CD14-positive monocyte (primary cell): ENCODE results near the gene PSPN. TPM values are rescaled to one million over a fixed set of nuclear protein-coding genes. Genes with fewer than 3 reads are reported as not detected.
"Not testable (repeated sequence)": the region's sequence is repeated elsewhere in the genome, so short reads cannot be mapped to it uniquely, and the experiment has no call there.

Source experiments
- DNase-seq, 3 donors: peaks; one replicate each; pipeline ENCODE4 v3.0.0-alpha.2; 2011 to 2022
- H2AFZ ChIP-seq: 2 replicates; pipeline ENCODE4 v1.6.0; 2012; ENCODE audit warnings: mild to moderate bottlenecking, low read depth, low read length, inconsistent platforms; ENCODE audit not compliant: insufficient read depth, poor library complexity, severe bottlenecking
- H3K27ac ChIP-seq, 2 donors: 1 replicate in 1 of 2; 2 replicates in 1 of 2; pipeline ENCODE4 v1.5.1; 2012 to 2013; ENCODE audit warnings: low read length in 2 of 2, control low read depth in 1 of 2, inconsistent platforms in 1 of 2, low read depth in 1 of 2, mild to moderate bottlenecking in 1 of 2
- H3K27me3 ChIP-seq, 2 donors: one replicate each; pipeline versions ENCODE4 v1.6.0 to v1.6.1; 2011 to 2013; ENCODE audit warnings: low read length in 2 of 2; ENCODE audit not compliant: control insufficient read depth in 2 of 2, insufficient read depth in 2 of 2
- H3K36me3 ChIP-seq, 2 donors: replicated peaks in 1 of 2; 1 replicate in 1 of 2; 2 replicates in 1 of 2; pipeline versions ENCODE4 v1.5.1 to v1.6.1; 2012 to 2013; ENCODE audit warnings: low read length in 2 of 2, control low read depth in 1 of 2, inconsistent platforms in 1 of 2, mild to moderate bottlenecking in 1 of 2; ENCODE audit not compliant: insufficient read depth in 2 of 2, control insufficient read depth in 1 of 2
- H3K4me1 ChIP-seq, 2 donors: 1 replicate in 1 of 2; 2 replicates in 1 of 2; pipeline versions ENCODE4 v1.5.1 to v1.6.1; 2012 to 2013; ENCODE audit warnings: low read length in 2 of 2, control low read depth in 1 of 2, inconsistent platforms in 1 of 2, mild to moderate bottlenecking in 1 of 2, moderate library complexity in 1 of 2; ENCODE audit not compliant: insufficient read depth in 2 of 2, control insufficient read depth in 1 of 2
- H3K4me2 ChIP-seq: replicated peaks from 2 replicates; pipeline ENCODE3; 2012; ENCODE audit warnings: low read length, moderate library complexity, mild to moderate bottlenecking; ENCODE audit not compliant: poor library complexity, severe bottlenecking; ENCODE audit errors: extremely low read depth
- H3K4me3 ChIP-seq, 3 experiments: fragments of 200-600 bp in 1 of 3; sonication (generic) in 1 of 3; replicated peaks in 1 of 3; 1 replicate in 2 of 3; 2 replicates in 1 of 3; pipeline ENCODE4 v1.5.1; 2011 to 2013; ENCODE audit warnings: low read length in 3 of 3, mild to moderate bottlenecking in 3 of 3, control low read depth in 2 of 3, low read depth in 2 of 3, inconsistent platforms in 1 of 3, moderate library complexity in 1 of 3
- H3K79me2 ChIP-seq: 2 replicates; pipeline ENCODE4 v1.6.0; 2012; ENCODE audit warnings: mild to moderate bottlenecking, control low read depth, inconsistent platforms, low read length, moderate library complexity; ENCODE audit not compliant: insufficient read depth
- H3K9ac ChIP-seq: 2 replicates; pipeline ENCODE4 v1.6.0; 2017; ENCODE audit warnings: low read length, mild to moderate bottlenecking; ENCODE audit not compliant: insufficient read depth, poor library complexity, severe bottlenecking
- H3K9me3 ChIP-seq, 2 donors: replicated peaks in 1 of 2; 1 replicate in 1 of 2; 2 replicates in 1 of 2; pipeline versions ENCODE4 v1.5.1 to v1.6.1; 2012 to 2013; ENCODE audit warnings: low read length in 2 of 2, control low read depth in 1 of 2; ENCODE audit not compliant: control insufficient read depth in 1 of 2, insufficient read depth in 1 of 2
- H4K20me1 ChIP-seq: 2 replicates; pipeline ENCODE4 v1.6.0; 2012; ENCODE audit warnings: mild to moderate bottlenecking, low read length, control low read depth, moderate library complexity; ENCODE audit not compliant: insufficient read depth
- H3K27ac Mint-ChIP-seq, 7 donors: one replicate each; pipeline ENCODE4 v1.8.0; 2020; ENCODE audit warnings: mild to moderate bottlenecking in 7 of 7, mixed read lengths in 7 of 7, moderate library complexity in 6 of 7, inconsistent platforms in 2 of 7
- H3K27me3 Mint-ChIP-seq, 3 donors: one replicate each; pipeline ENCODE4 v1.8.0; 2021 to 2022; ENCODE audit warnings: low read depth in 3 of 3, mild to moderate bottlenecking in 3 of 3, mixed read lengths in 3 of 3, moderate library complexity in 3 of 3, inconsistent platforms in 1 of 3
- H3K36me3 Mint-ChIP-seq, 2 donors: one replicate each; pipeline ENCODE4 v1.8.0; 2020; ENCODE audit warnings: mixed read lengths in 2 of 2, inconsistent platforms in 1 of 2, mild to moderate bottlenecking in 1 of 2
- H3K4me1 Mint-ChIP-seq: one replicate; pipeline ENCODE4 v1.8.0; 2020; ENCODE audit warnings: mild to moderate bottlenecking, mixed read lengths
- H3K4me3 Mint-ChIP-seq, 2 donors: one replicate each; pipeline ENCODE4 v1.8.0; 2020; ENCODE audit warnings: mild to moderate bottlenecking in 2 of 2, mixed read lengths in 2 of 2, moderate library complexity in 1 of 2
- H3K9me3 Mint-ChIP-seq, 7 donors: one replicate each; pipeline ENCODE4 v1.8.0; 2020 to 2022; ENCODE audit warnings: mixed read lengths in 7 of 7, mild to moderate bottlenecking in 6 of 7, moderate library complexity in 6 of 7, inconsistent platforms in 2 of 7
- CTCF ChIP-seq: fragments of 200-600 bp; IDR thresholded peaks from one replicate; pipeline ENCODE4 v1.8.0; 2022; ENCODE audit warnings: antibody characterized with exemption, mild to moderate bottlenecking
- WGBS: methylation state at CpG from one replicate; pipeline ENCODE4 v1.1.5; 2013; ENCODE audit warnings: missing lambda C conversion rate; ENCODE audit not compliant: insufficient coverage; 5-methylcytosine and 5-hydroxymethylcytosine counted together
- intact Hi-C, 2 donors: fragments of 100-400 bp; cut with micrococcal nuclease; formaldehyde crosslinking; loops; one replicate each; pipeline versions ENCODE4 v1.15.0 to v1.15.1; 2023
- polyA plus RNA-seq, 3 donors: library from polyadenylated mRNA; depleted of rRNA in 1 of 3; unstranded in 2 of 3; stranded (reverse) in 1 of 3; fragments of 300-500 nt in 2 of 3; fragments of >200 nt in 1 of 3; fragmentation: Illumina TruSeq in 2 of 3; gene quantifications; 1 replicate in 2 of 3; 2 replicates in 1 of 3; pipeline ENCODE4 v1.2.3, GENCODE V29; 2012 to 2021

PSPN gene
- polyA plus RNA-seq, 3 donors, result 0.10 to 0.19 (median 0.13) TPM

DNA sequence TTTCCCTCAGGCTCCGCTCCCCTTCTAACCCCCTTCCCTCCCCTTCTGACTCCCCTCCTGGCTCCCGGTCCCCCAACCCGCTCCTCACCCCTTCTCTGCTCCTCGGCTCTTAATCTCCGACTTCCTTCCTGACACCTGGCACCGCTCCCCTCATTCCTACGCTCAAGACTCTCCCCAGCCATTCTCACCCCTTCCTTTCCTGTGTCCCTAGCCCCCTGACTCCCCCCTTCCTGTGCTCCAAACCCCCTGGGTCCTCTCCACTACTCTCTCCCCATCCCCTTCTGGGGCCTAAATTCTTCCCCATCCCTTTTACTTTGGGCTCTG is 13.7 kb downstream of the PSPN start:
- Histone ChIP-seq H3K4me3 (peak overlapping the region; percentile 55 to 91 (median 84)), H3K27me3 (no peaks in the 10 kb centered on the region), H3K4me1 (peaks cover 12 to 19% of the 10 kb centered on the region in 2 donors), H4K20me1 (no peaks in the 10 kb centered on the region), H3K27ac (peak overlapping the region in 1 of 2 donors; percentile 60), H3K4me2 (peak overlapping the region; percentile 90), H3K9ac (peak overlapping the region; percentile 73), H3K79me2 (peaks cover 11% of the 10 kb centered on the region), H2AFZ (peak overlapping the region; percentile 91), H3K9me3 (no peaks in the 10 kb centered on the region), H3K36me3 (peaks cover 16 to 26% of the 10 kb centered on the region in 2 donors)
- Mint-ChIP-seq H3K4me3 (peak overlapping the region; percentile 83 to 91), H3K27me3 (peaks cover 0 to 1% (median 0%) of the 10 kb centered on the region in 3 donors), H3K9me3 (peaks cover 0 to 4% (median 0%) of the 10 kb centered on the region in 7 donors), H3K4me1 (peaks cover 18% of the 10 kb centered on the region), H3K36me3 (peaks cover 24 to 33% of the 10 kb centered on the region in 2 donors), H3K27ac (peak overlapping the region in 4 of 7 donors; percentile 15 to 87 (median 54))
- intact Hi-C loops, result no loop called here
- TF ChIP-seq CTCF, result no peak
- DNase-seq, result no peak
- 3% methylated on average over 7 of the region's 7 CpGs for WGBS

- H3K9me3 Mint-ChIP-seq, intact Hi-C loops, H4K20me1 ChIP-seq, H3K27me3 ChIP-seq, DNase-seq, H3K9ac ChIP-seq, H3K27me3 Mint-ChIP-seq, H3K9me3 ChIP-seq, H3K4me2 ChIP-seq: not testable (repeated sequence)
- peak overlapping the region in 1 of 3 experiments; percentile 84 for H3K4me3 ChIP-seq
- peaks cover 12 to 19% of the 10 kb centered on the region in 2 donors for H3K4me1 ChIP-seq
- peak overlapping the region; percentile 15 to 60 for H3K27ac ChIP-seq
- peaks cover 18% of the 10 kb centered on the region for H3K4me1 Mint-ChIP-seq
- peak overlapping the region in 3 of 7 donors; percentile 43 to 87 (median 45) for H3K27ac Mint-ChIP-seq
- peak overlapping the region; percentile 91 for H2AFZ ChIP-seq
- WGBS, result 100% methylated on average over 7 of the region's 10 CpGs
- H3K79me2 ChIP-seq, result peaks cover 11% of the 10 kb centered on the region
- H3K36me3 ChIP-seq, result peaks cover 6 to 14% of the 10 kb centered on the region in 2 donors
- H3K4me3 Mint-ChIP-seq, result peak overlapping the region; percentile 42 to 83
- H3K36me3 Mint-ChIP-seq, result peaks cover 16 to 22% of the 10 kb centered on the region in 2 donors
Observed at GRCh38 chr19:6360857-6361216, 14.9 kb downstream of the PSPN start.

DNA sequence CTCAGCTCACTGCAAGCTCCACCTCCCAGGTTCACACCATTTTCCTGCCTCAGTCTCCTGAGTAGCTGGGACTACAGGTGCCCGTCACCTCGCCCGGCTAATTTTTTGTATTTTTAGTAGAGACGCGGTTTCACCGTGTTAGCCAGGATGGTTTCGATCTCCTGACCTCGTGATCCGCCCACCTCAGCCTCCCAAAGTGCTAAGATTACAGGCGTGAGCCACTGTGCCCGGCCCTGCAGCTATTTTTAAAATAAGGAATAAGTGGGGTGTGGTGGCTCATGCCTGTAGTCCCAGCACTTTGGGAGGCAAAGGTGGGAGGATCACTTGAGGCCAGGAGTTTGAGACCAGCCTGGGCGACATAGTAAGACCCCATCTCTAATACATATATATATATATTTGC is 15.3 kb downstream of the PSPN start:
- H3K4me3 ChIP-seq, intact Hi-C loops, H4K20me1 ChIP-seq, H3K27ac ChIP-seq, H3K9ac ChIP-seq, H3K9me3 ChIP-seq, H3K4me2 ChIP-seq, H3K27me3 ChIP-seq, H3K27me3 Mint-ChIP-seq, H3K9me3 Mint-ChIP-seq, H3K4me3 Mint-ChIP-seq, H2AFZ ChIP-seq, DNase-seq, H3K27ac Mint-ChIP-seq: not testable (repeated sequence)
- H3K36me3 ChIP-seq, result peaks cover 3 to 10% of the 10 kb centered on the region in 2 donors
- H3K79me2 ChIP-seq, result peaks cover 11% of the 10 kb centered on the region
- 100% methylated on average over 2 of the region's 12 CpGs for WGBS
- peaks cover 12 to 18% of the 10 kb centered on the region in 2 donors for H3K4me1 ChIP-seq
- Mint-ChIP-seq H3K4me1 (peaks cover 18% of the 10 kb centered on the region), H3K36me3 (peaks cover 15 to 18% of the 10 kb centered on the region in 2 donors)
